ENCODE measurements around the gene ZACN. TPM values are rescaled to one million over a fixed set of nuclear protein-coding genes. Genes with fewer than 3 reads are reported as not detected.

ZACN gene
- total RNA-seq, 4 donors from 2014 or later, result not detected

DNA sequence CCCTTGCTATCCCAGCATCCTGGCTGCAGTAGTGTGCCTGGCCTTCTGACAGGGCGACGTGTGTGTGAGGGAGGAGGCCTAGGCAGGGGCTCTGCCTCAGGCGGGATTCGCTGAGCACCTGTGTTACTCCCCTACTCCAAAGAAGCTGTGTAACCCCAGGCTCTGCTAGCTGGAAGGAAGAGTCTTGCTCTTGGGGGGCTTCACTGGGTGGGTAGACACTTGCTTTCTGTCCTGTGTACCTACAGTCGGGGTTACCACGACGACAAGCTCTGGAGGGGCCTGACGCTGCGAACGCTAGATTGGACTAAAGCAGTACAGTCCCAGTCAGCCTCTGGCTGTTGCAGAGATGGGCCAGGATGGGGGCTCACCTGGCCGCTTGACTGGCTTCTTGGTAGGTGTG, 15.1 kb downstream of the ZACN start:
- TF ChIP-seq POLR2A (IDR thresholded peaks at IDR 0.05), result no peak
- TF ChIP-seq, protein P1, sequence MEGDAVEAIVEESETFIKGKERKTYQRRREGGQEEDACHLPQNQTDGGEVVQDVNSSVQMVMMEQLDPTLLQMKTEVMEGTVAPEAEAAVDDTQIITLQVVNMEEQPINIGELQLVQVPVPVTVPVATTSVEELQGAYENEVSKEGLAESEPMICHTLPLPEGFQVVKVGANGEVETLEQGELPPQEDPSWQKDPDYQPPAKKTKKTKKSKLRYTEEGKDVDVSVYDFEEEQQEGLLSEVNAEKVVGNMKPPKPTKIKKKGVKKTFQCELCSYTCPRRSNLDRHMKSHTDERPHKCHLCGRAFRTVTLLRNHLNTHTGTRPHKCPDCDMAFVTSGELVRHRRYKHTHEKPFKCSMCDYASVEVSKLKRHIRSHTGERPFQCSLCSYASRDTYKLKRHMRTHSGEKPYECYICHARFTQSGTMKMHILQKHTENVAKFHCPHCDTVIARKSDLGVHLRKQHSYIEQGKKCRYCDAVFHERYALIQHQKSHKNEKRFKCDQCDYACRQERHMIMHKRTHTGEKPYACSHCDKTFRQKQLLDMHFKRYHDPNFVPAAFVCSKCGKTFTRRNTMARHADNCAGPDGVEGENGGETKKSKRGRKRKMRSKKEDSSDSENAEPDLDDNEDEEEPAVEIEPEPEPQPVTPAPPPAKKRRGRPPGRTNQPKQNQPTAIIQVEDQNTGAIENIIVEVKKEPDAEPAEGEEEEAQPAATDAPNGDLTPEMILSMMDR (IDR thresholded peaks at IDR 0.05), result no peak
- Histone ChIP-seq H3K36me3 (no peaks in the 10 kb centered on the region), H3K4me1 (no peaks in the 10 kb centered on the region), H3K9me3 (no peaks in the 10 kb centered on the region), H3K4me3 (no peak overlapping the region), H3K27ac (no peak overlapping the region), H3K27me3 (no peaks in the 10 kb centered on the region)
- DNase-seq, result no peak
- intact Hi-C loops (cut with DNase I; ENCODE audit: low total_unique reads), result no loop called here

DNA sequence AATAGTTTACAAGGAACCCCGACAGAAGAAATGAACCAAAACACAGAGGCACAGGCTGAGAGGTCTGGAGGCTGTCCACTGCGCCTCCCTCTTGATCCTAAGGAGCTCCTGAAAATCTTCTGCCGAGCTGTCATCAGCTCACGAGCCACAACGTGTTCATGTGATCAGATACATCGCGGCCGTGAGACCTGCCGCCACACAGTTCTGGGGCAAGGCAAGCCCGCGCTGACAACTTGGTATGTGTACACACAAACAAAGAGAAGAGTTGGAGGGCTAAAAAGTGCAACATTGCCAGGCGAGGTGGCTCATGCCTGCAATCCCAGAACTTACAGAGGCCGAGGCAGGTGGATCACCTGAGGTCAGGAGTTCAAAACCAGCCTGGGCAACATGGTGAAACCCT, 17.0 kb downstream of the ZACN start:
- Histone ChIP-seq H3K4me3 (no peak overlapping the region), H3K4me1 (no peaks in the 10 kb centered on the region), H3K9me3 (no peaks in the 10 kb centered on the region), H3K27me3 (no peaks in the 10 kb centered on the region), H3K27ac (no peak overlapping the region), H3K36me3 (no peaks in the 10 kb centered on the region)
- intact Hi-C loops (cut with DNase I; ENCODE audit: low total_unique reads), result no loop called here
- DNase-seq, result no peak
- TF ChIP-seq, protein P1 (IDR thresholded peaks at IDR 0.05), result no peak

DNA sequence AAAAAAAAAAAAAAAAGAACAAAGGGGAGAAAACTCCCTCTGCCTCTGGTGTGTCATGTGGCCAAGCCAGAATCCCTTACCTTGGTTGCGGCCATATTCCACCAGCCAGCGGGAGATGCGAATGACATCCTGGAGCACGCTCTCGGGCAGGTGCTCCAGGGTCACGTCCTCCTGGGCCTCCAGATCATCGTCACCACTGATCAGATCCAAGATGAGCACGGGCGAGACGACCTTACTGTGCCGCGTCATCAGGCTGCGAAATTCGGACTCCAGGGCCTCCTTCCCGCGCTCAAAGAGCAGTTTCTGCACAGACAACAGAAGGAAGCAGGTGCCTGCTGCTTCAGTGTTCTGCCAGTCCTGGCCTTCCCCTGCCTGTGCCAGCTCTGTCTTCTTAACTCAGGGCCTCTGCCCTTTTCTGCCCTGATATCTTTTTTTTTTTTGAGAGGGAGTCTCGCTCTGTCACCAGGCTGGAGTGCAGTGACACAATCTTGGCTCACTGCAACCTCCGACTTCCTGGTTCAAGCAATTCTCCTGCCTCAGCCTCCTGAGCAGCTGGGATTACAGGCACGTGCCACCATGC, 18.8 kb downstream of the ZACN start:
- Histone ChIP-seq H3K27ac (no peak overlapping the region), H3K27me3 (no peaks in the 10 kb centered on the region), H3K36me3 (no peaks in the 10 kb centered on the region), H3K4me3 (no peak overlapping the region), H3K9me3 (no peaks in the 10 kb centered on the region), H3K4me1 (no peaks in the 10 kb centered on the region)
- TF ChIP-seq POLR2A (IDR thresholded peaks at IDR 0.05), result no peak
- TF ChIP-seq, protein P1 (IDR thresholded peaks at IDR 0.05), result no peak
- intact Hi-C loops (cut with DNase I; ENCODE audit: low total_unique reads), result no loop called here
- no peak for DNase-seq

DNA sequence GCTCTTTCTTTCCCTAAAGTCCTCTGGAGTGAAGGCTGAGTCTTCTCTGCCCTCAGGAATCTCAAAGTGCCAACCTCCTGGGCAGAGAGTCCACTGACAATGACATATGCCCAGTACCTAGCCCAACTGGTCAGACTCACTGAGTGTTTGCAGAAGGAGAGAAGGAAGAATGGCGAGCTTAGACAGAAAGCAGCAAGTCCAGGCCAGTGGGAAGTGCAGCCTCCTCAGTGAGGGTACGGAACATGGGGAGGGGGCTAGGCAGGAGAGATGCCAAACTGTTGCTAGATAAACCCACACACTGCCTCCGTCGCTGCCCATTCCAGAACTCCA, 23.9 kb downstream of the ZACN start:
- H3K36me3 ChIP-seq, result no peaks in the 10 kb centered on the region

DNA sequence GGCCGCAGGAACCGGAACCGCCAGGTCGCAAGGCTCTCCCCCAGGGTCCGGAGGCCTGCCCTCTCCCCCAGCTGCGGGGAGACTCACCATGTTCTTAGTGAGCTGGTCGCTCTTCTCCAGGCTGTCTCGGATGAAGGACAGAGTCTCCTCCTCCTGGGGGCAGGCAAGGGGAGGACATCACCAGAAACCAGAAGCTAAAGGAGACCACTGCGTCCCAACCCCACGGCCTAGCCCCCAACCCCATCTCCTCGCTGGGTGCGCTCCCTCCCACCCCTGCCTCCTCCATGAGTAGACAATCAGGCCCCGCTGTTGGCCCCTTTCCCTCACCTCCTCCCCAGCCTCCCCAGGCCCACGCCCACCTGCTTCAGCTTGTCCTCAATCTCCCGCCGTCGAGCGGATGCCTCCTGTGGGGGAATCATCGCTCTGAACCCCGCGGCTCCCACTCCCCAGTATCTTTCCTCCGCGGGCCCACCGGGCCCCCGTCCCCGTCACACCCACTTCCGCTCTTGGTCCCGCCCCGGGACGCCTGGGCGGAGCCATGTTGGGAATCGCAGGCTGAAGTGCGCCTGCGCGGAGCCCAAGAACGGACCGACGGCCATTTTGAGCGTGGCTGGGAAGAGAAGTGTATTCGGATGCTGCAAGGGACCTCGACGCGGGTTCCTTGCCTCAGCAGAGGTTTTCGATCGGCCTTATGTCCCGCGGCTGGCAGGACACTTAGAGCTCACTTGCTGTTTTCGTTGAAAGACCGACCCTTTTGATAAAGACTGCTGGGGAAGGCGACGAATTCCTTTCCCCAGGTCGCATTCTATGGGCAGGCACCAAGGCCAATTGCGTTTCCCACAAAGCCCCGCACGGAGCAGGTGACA, 24.5 kb downstream of the ZACN start, which contains the start of gene EXOC7:
Gene EXOC7, minus strand, starts transcription at position 514 of the 866 bp plus-strand sequence. Its CDS starts 95 bp downstream, at position 419.
- DNase-seq, result peak; percentile 88 to 95
- peak within 1 kb of the TSS; percentile 76 to 83 for H3K4me3 ChIP-seq
- H3K36me3 ChIP-seq, result no peaks in the 10 kb centered on the region
- H3K27ac ChIP-seq, result peak within 1 kb of the TSS; percentile 78 to 79
- no peaks in the 10 kb centered on the region for H3K4me1 ChIP-seq
- H3K9me3 ChIP-seq, result no peaks in the 10 kb centered on the region
- intact Hi-C loops (cut with DNase I; ENCODE audit: low total_unique reads), result no loop called here
- TF ChIP-seq POLR2A (IDR thresholded peaks at IDR 0.05), result peak; percentile 28 to 56
- TF ChIP-seq, protein P1 (IDR thresholded peaks at IDR 0.05), result no peak
- H3K27me3 ChIP-seq, result no peaks in the 10 kb centered on the region

More for the DNA sequence above, 23.9 kb downstream of the ZACN start:
- DNase-seq, result no peak
- peak overlapping the region; percentile 78 to 79 for H3K27ac ChIP-seq
- H3K27me3 ChIP-seq, result no peaks in the 10 kb centered on the region
- H3K4me3 ChIP-seq, result peak overlapping the region; percentile 76 to 83
- H3K9me3 ChIP-seq, result no peaks in the 10 kb centered on the region
- intact Hi-C loops (cut with DNase I; ENCODE audit: low total_unique reads), result no loop called here
- no peaks in the 10 kb centered on the region for H3K4me1 ChIP-seq
- no peak for TF ChIP-seq POLR2A (IDR thresholded peaks at IDR 0.05)
- TF ChIP-seq, protein P1 (IDR thresholded peaks at IDR 0.05), result no peak

Data from uterus (tissue), 4 donors.